SK-N-SH treated with all-trans-retinoic acid at 6 μM for 48 hours (cell line): ENCODE data around the gene SHB.

Experiments
- ATAC-seq: fragments of 200-7000 bp; cut with Tn5 transposase; 3 replicates; pipeline ENCODE4 v1.9.1; 2020; ENCODE audit warnings: mild to moderate bottlenecking, moderate library complexity
- ARNTL ChIP-seq: fragments of 450-650 bp; formaldehyde crosslinking; IDR thresholded peaks from 2 replicates; pipeline ENCODE4 v1.5.0; 2020; ENCODE audit warnings: low read depth, mild to moderate bottlenecking, moderate library complexity, borderline replicate concordance
- BACH2 ChIP-seq: fragments of 250-450 bp; sonication (Bioruptor Pico); IDR thresholded peaks from 2 replicates; pipeline ENCODE4 v1.9.0; 2021; ENCODE audit warnings: mild to moderate bottlenecking, borderline replicate concordance
- CSDC2 ChIP-seq: fragments of 250-450 bp; sonication (Bioruptor Pico); IDR thresholded peaks from 2 replicates; pipeline ENCODE4 v1.5.0; 2020; ENCODE audit warnings: mild to moderate bottlenecking, moderate library complexity
- ESRRG ChIP-seq: fragments of 250-450 bp; sonication (Bioruptor Pico); IDR thresholded peaks from 2 replicates; pipeline ENCODE4 v1.6.1; 2021; ENCODE audit warnings: mild to moderate bottlenecking
- GLIS3 ChIP-seq: fragments of 250-450 bp; sonication (Bioruptor Pico); IDR thresholded peaks from 2 replicates; pipeline ENCODE4 v1.5.0; 2020; ENCODE audit warnings: mild to moderate bottlenecking, moderate library complexity
- OSR1 ChIP-seq: fragments of 250-450 bp; sonication (Bioruptor Pico); IDR thresholded peaks from 2 replicates; pipeline ENCODE4 v1.8.0; 2022; ENCODE audit warnings: moderate library complexity, mild to moderate bottlenecking, inconsistent platforms
- PPARA ChIP-seq: fragments of 250-450 bp; sonication (Bioruptor Pico); IDR thresholded peaks from 2 replicates; pipeline ENCODE4 v1.5.0; 2020; ENCODE audit warnings: mild to moderate bottlenecking, borderline replicate concordance
- SNAI2 ChIP-seq: fragments of 250-450 bp; sonication (Bioruptor Pico); IDR thresholded peaks from 2 replicates; pipeline ENCODE4 v1.5.0; 2020; ENCODE audit warnings: mild to moderate bottlenecking, moderate library complexity
- TCF4 ChIP-seq: fragments of 250-450 bp; sonication (Bioruptor Pico); IDR thresholded peaks from 2 replicates; pipeline ENCODE4 v1.8.0; 2021; ENCODE audit warnings: mild to moderate bottlenecking, moderate library complexity, borderline replicate concordance
- ZC3H10 ChIP-seq: fragments of 250-450 bp; sonication (Bioruptor Pico); IDR thresholded peaks from 2 replicates; pipeline ENCODE4 v1.5.1; 2021; ENCODE audit warnings: mild to moderate bottlenecking, moderate library complexity
- ZFP3 ChIP-seq: fragments of 250-450 bp; sonication (Bioruptor Pico); IDR thresholded peaks from 2 replicates; pipeline ENCODE4 v1.5.0; 2020; ENCODE audit warnings: mild to moderate bottlenecking, moderate library complexity
- ZNF70 ChIP-seq: fragments of 450-650 bp; formaldehyde crosslinking; IDR thresholded peaks from 2 replicates; pipeline ENCODE4 v1.5.0; 2020; ENCODE audit warnings: mild to moderate bottlenecking, moderate library complexity
- ZNF8 ChIP-seq: fragments of 450-650 bp; formaldehyde crosslinking; IDR thresholded peaks from 2 replicates; pipeline ENCODE4 v1.5.0; 2020; ENCODE audit warnings: mild to moderate bottlenecking, moderate library complexity
- TF ChIP-seq, protein P1 (sequence below): fragments of 250-450 bp; sonication (Bioruptor Pico); IDR thresholded peaks from 2 replicates; pipeline ENCODE4 v1.8.0; 2020; ENCODE audit warnings: mild to moderate bottlenecking, moderate library complexity, borderline replicate concordance
- TF ChIP-seq, protein P2 (sequence below): fragments of 250-450 bp; sonication (Bioruptor Pico); IDR thresholded peaks from 2 replicates; pipeline ENCODE4 v1.5.1; 2020; ENCODE audit warnings: low read depth, mild to moderate bottlenecking, moderate library complexity
- TF ChIP-seq, protein P3 (sequence below): fragments of 250-450 bp; sonication (Bioruptor Pico); IDR thresholded peaks from 2 replicates; pipeline ENCODE4 v1.5.0; 2020; ENCODE audit warnings: mild to moderate bottlenecking, moderate library complexity
- TF ChIP-seq, protein P4 (sequence below): fragments of 250-450 bp; sonication (Bioruptor Pico); IDR thresholded peaks from 2 replicates; pipeline ENCODE4 v1.8.0; 2021; ENCODE audit warnings: low read depth, mild to moderate bottlenecking, moderate library complexity, borderline replicate concordance
- TF ChIP-seq, protein P5 (sequence below): fragments of 250-450 bp; sonication (Bioruptor Pico); IDR thresholded peaks from 2 replicates; pipeline ENCODE4 v1.5.1; 2021; ENCODE audit warnings: mild to moderate bottlenecking, moderate library complexity

SHB gene

DNA sequence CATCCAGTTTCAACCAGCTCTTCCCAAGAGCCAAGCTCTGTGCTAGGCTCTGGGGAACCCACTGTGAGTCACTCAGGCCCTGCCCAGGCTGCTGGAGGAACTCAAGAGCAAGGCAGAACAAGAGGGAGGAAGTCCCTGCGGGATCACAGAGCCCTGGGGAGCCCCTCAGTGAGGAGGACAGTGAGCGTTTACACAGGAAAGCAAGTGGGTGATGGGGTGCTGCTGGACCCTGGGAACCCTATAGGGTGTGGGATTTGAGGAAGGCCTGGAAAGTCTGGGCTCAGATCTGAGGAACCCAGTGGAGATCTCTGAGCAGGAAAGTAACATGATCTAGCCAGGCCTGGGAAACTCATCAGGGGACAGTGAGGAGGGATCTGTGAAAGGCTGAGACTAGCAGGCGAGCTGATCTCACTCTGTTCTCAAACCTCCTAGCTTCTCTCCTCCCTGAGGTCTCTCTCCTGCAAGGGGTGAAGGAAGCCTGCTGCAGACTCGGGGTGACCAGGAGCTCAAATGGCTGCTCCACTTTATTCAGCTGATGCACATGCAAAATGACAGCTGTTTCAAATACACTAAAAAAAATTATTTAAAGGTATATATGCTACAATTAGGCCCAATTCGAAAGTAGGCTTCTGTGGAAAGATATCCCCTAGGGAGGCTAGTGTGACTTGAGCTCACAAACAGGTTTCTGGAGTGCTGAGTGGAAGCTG is 70.0 kb downstream of the SHB start:
- peak; percentile 40 for ATAC-seq
- TF ChIP-seq SNAI2 (CRISPR knock-in tag) (no peak), CSDC2 (CRISPR knock-in tag) (no peak), BACH2 (CRISPR knock-in tag) (no peak), ARNTL (no peak)
- TF ChIP-seq, protein P1, sequence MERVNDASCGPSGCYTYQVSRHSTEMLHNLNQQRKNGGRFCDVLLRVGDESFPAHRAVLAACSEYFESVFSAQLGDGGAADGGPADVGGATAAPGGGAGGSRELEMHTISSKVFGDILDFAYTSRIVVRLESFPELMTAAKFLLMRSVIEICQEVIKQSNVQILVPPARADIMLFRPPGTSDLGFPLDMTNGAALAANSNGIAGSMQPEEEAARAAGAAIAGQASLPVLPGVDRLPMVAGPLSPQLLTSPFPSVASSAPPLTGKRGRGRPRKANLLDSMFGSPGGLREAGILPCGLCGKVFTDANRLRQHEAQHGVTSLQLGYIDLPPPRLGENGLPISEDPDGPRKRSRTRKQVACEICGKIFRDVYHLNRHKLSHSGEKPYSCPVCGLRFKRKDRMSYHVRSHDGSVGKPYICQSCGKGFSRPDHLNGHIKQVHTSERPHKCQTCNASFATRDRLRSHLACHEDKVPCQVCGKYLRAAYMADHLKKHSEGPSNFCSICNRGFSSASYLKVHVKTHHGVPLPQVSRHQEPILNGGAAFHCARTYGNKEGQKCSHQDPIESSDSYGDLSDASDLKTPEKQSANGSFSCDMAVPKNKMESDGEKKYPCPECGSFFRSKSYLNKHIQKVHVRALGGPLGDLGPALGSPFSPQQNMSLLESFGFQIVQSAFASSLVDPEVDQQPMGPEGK (CRISPR knock-in tag): no peak
- TF ChIP-seq, protein P2, sequence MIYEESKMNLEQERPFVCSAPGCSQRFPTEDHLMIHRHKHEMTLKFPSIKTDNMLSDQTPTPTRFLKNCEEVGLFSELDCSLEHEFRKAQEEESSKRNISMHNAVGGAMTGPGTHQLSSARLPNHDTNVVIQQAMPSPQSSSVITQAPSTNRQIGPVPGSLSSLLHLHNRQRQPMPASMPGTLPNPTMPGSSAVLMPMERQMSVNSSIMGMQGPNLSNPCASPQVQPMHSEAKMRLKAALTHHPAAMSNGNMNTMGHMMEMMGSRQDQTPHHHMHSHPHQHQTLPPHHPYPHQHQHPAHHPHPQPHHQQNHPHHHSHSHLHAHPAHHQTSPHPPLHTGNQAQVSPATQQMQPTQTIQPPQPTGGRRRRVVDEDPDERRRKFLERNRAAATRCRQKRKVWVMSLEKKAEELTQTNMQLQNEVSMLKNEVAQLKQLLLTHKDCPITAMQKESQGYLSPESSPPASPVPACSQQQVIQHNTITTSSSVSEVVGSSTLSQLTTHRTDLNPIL (CRISPR knock-in tag): no peak
- TF ChIP-seq, protein P3, sequence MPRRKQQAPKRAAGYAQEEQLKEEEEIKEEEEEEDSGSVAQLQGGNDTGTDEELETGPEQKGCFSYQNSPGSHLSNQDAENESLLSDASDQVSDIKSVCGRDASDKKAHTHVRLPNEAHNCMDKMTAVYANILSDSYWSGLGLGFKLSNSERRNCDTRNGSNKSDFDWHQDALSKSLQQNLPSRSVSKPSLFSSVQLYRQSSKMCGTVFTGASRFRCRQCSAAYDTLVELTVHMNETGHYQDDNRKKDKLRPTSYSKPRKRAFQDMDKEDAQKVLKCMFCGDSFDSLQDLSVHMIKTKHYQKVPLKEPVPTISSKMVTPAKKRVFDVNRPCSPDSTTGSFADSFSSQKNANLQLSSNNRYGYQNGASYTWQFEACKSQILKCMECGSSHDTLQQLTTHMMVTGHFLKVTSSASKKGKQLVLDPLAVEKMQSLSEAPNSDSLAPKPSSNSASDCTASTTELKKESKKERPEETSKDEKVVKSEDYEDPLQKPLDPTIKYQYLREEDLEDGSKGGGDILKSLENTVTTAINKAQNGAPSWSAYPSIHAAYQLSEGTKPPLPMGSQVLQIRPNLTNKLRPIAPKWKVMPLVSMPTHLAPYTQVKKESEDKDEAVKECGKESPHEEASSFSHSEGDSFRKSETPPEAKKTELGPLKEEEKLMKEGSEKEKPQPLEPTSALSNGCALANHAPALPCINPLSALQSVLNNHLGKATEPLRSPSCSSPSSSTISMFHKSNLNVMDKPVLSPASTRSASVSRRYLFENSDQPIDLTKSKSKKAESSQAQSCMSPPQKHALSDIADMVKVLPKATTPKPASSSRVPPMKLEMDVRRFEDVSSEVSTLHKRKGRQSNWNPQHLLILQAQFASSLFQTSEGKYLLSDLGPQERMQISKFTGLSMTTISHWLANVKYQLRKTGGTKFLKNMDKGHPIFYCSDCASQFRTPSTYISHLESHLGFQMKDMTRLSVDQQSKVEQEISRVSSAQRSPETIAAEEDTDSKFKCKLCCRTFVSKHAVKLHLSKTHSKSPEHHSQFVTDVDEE: no peak
- TF ChIP-seq, protein P4, sequence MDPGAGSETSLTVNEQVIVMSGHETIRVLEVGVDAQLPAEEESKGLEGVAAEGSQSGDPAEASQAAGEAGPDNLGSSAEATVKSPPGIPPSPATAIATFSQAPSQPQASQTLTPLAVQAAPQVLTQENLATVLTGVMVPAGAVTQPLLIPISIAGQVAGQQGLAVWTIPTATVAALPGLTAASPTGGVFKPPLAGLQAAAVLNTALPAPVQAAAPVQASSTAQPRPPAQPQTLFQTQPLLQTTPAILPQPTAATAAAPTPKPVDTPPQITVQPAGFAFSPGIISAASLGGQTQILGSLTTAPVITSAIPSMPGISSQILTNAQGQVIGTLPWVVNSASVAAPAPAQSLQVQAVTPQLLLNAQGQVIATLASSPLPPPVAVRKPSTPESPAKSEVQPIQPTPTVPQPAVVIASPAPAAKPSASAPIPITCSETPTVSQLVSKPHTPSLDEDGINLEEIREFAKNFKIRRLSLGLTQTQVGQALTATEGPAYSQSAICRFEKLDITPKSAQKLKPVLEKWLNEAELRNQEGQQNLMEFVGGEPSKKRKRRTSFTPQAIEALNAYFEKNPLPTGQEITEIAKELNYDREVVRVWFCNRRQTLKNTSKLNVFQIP (CRISPR knock-in tag): no peak
- TF ChIP-seq, all 23 proteins: peak for 0

DNA sequence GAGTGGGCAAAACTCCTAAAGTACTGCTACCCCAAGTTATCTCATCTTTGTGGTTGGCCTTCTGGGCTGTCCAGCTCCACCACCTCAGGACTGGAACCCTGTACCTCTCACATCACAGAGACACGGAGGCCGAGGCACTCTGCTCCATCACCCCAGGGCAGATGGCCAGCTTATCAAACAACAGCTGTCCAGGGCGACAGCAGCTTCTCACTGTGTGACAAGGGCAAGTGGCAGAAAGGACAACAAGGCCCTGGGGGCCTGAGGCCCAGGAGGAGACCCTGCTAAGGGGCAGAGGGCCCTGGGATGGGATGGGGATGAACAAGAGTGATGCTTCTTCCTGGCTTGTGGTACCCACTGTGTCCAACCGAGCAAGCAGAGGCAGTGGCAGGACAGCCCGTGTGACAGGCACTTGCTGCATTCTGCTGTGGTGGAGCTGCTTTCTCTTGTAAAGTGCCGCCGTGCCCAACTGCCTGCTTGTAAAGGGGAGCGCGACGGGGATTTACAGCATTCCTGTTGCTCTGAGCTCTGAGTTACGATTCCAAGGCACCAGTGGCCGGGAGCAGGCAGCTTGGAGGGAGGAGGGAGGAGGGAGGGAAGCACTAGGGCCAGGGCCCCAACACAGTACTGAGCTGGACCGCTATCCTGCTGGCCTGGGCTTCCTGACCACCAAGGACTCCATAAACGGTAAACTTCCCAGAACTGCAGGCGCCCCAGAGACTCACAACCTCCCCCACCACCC is 71.2 kb downstream of the SHB start:
- ATAC-seq: no peak
- no peak for TF ChIP-seq ZFP3 (CRISPR knock-in tag)
- TF ChIP-seq, protein P1 (CRISPR knock-in tag): no peak
- TF ChIP-seq ZNF70: no peak
- TF ChIP-seq, protein P2 (CRISPR knock-in tag): no peak
- TF ChIP-seq, all 23 proteins: peak for 0

DNA sequence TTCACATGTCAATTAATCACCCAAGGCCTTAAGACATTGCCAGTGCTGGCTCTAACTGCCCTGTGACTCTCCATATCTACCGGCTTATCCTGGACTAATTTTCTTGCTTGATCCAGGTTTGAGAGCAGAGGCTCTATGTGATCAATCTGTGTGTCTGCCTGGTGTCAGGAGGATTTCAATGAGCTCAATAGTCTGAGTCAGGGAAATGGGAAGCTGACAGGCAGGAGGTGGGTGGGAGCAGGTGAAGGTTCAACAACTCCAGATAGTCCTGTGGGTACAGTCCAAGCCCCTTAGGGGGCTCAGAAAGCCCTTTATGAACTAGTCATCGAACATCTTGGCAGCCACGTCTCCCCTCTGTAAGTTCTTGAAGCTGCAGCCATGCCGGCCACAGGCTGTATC is 72.2 kb downstream of the SHB start:
- ATAC-seq: no peak
- TF ChIP-seq ESRRG (no peak), OSR1 (CRISPR knock-in tag) (no peak), ZC3H10 (no peak), GLIS3 (no peak), TCF4 (CRISPR knock-in tag) (no peak), ARNTL (no peak), ZNF70 (no peak), ZNF8 (no peak), PPARA (CRISPR knock-in tag) (no peak)
- TF ChIP-seq, protein P2 (CRISPR knock-in tag): no peak
- TF ChIP-seq, protein P5, sequence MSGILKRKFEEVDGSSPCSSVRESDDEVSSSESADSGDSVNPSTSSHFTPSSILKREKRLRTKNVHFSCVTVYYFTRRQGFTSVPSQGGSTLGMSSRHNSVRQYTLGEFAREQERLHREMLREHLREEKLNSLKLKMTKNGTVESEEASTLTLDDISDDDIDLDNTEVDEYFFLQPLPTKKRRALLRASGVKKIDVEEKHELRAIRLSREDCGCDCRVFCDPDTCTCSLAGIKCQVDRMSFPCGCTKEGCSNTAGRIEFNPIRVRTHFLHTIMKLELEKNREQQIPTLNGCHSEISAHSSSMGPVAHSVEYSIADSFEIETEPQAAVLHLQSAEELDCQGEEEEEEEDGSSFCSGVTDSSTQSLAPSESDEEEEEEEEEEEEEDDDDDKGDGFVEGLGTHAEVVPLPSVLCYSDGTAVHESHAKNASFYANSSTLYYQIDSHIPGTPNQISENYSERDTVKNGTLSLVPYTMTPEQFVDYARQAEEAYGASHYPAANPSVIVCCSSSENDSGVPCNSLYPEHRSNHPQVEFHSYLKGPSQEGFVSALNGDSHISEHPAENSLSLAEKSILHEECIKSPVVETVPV: no peak
- TF ChIP-seq, protein P3: no peak
